ENCODE data around the gene BAG5. TPM values are rescaled to one million over a fixed set of nuclear protein-coding genes. Genes with fewer than 3 reads are reported as not detected.

The BAG5 gene
- total RNA-seq, 1 donor from 2014 or later: 39.9 TPM

DNA sequence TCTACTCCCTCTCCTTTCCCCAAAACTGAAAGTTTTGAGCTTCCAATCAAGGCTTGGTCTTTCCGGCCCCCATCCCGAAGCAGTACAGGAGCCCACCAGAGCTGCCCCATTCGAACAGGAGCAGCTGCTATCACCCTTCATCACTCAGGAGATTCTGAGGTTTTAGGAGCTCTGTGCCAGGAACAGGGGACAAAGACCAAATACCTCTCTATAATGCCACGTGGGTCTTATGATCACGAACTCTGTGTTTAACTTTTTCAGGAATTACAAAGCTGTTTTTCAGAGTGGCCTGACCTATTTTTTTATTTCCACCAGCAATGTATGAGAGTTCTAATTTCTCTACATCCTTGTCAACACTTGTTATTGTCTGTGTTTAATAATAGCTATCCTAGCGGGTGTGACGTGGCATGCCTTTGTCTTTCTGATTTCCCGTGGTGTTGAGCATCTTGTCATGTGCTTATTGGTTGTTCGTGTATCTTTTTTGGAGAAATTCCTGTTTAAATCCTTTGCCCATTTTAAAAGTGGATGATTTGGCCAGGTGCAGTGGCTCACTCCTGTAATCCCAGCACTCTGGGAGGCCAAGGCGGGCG, 22.0 kb upstream of the BAG5 start:
- TF ChIP-seq CTCF (IDR thresholded peaks at IDR 0.05; ENCODE audit: unreplicated experiment): no peak
- no peak for DNase-seq (ENCODE audit: low spot score)
- Mint-ChIP-seq H3K36me3 (ENCODE audit: low read depth, unreplicated experiment) (peaks cover 20% of the 10 kb centered on the region), H3K9me3 (ENCODE audit: unreplicated experiment) (no peaks in the 10 kb centered on the region), H3K27me3 (ENCODE audit: unreplicated experiment) (peaks cover 1% of the 10 kb centered on the region), H3K4me3 (ENCODE audit: unreplicated experiment) (no peak overlapping the region), H3K4me1 (ENCODE audit: unreplicated experiment) (no peaks in the 10 kb centered on the region), H3K27ac (ENCODE audit: unreplicated experiment) (no peak overlapping the region)

- no peak for TF ChIP-seq CTCF (IDR thresholded peaks at IDR 0.05; ENCODE audit: unreplicated experiment)
- Mint-ChIP-seq H3K27me3 (ENCODE audit: unreplicated experiment) (peaks cover 1% of the 10 kb centered on the region), H3K36me3 (ENCODE audit: low read depth, unreplicated experiment) (peaks cover 28% of the 10 kb centered on the region), H3K4me1 (ENCODE audit: unreplicated experiment) (no peaks in the 10 kb centered on the region), H3K4me3 (ENCODE audit: unreplicated experiment) (no peak overlapping the region), H3K27ac (ENCODE audit: unreplicated experiment) (no peak overlapping the region), H3K9me3 (ENCODE audit: unreplicated experiment) (no peaks in the 10 kb centered on the region)
- DNase-seq (ENCODE audit: low spot score): no peak
Measured at GRCh38 chr14:103581954-103582703, 19.7 kb upstream of the BAG5 start.

- no peak for TF ChIP-seq CTCF (IDR thresholded peaks at IDR 0.05; ENCODE audit: unreplicated experiment)
- Mint-ChIP-seq H3K4me1 (ENCODE audit: unreplicated experiment) (no peaks in the 10 kb centered on the region), H3K36me3 (ENCODE audit: low read depth, unreplicated experiment) (peaks cover 25% of the 10 kb centered on the region), H3K9me3 (ENCODE audit: unreplicated experiment) (no peaks in the 10 kb centered on the region), H3K27me3 (ENCODE audit: unreplicated experiment) (peaks cover 4% of the 10 kb centered on the region), H3K4me3 (ENCODE audit: unreplicated experiment) (no peak overlapping the region), H3K27ac (ENCODE audit: unreplicated experiment) (no peak overlapping the region)
- no peak for DNase-seq (ENCODE audit: low spot score)
Measured at GRCh38 chr14:103581206-103581605, 18.7 kb upstream of the BAG5 start.

GRCh38 chr14:103578401-103579075, 16.1 kb upstream of the BAG5 start:
- Mint-ChIP-seq H3K4me1 (ENCODE audit: unreplicated experiment) (no peaks in the 10 kb centered on the region), H3K36me3 (ENCODE audit: low read depth, unreplicated experiment) (peaks cover 28% of the 10 kb centered on the region), H3K27me3 (ENCODE audit: unreplicated experiment) (peaks cover 7% of the 10 kb centered on the region), H3K9me3 (ENCODE audit: unreplicated experiment) (no peaks in the 10 kb centered on the region), H3K4me3 (ENCODE audit: unreplicated experiment) (no peak overlapping the region), H3K27ac (ENCODE audit: unreplicated experiment) (no peak overlapping the region)
- DNase-seq (ENCODE audit: low spot score): no peak
- TF ChIP-seq CTCF (IDR thresholded peaks at IDR 0.05; ENCODE audit: unreplicated experiment): no peak
